Erythroblast (primary cell): ENCODE results near the gene ACVRL1.

ENCODE experiments used
- GATA1 ChIP-seq: IDR thresholded peaks from 2 replicates; pipeline ENCODE4 v1.6.1; 2011; ENCODE audit warnings: low read depth, mild to moderate bottlenecking, control low read depth, low read length, moderate library complexity
- POLR2A ChIP-seq: IDR thresholded peaks from 2 replicates; pipeline ENCODE4 v1.6.1; 2011; ENCODE audit warnings: mild to moderate bottlenecking, low read length

- no peak for TF ChIP-seq POLR2A
- no peak for TF ChIP-seq GATA1
Observed at GRCh38 chr12:51873251-51873994, 33.9 kb upstream of the ACVRL1 start.
